MCF 10A (cell line): ENCODE results near the gene FKBP5. TPM values are rescaled to one million over a fixed set of nuclear protein-coding genes. Genes with fewer than 3 reads are reported as not detected.

Source experiments
- BruUV-seq: library from RNA; stranded (reverse); fragments of 400-500 nt; replicated peaks from 2 replicates; lab custom pipeline; 2021; lab: Mats Ljungman, UMichigan
- CTCF ChIA-PET: fragments of 300-600 bp; sonication (Branson Sonifier 250); formaldehyde crosslinking; extraction: SDS; loops from one replicate; lab custom pipeline; 2021; ENCODE audit warnings: antibody characterized with exemption, inconsistent platforms; lab: Yijun Ruan, JAX
- POLR2A ChIA-PET: fragments of 300-600, 350-650 bp; sonication (Branson Sonifier 250); formaldehyde crosslinking; extraction: SDS; loops from one replicate; lab custom pipeline; 2020; ENCODE audit warnings: antibody characterized with exemption, inconsistent platforms; lab: Yijun Ruan, JAX
- DNase-seq: peaks from one replicate; pipeline ENCODE4 v3.0.0-alpha.2; 2018; ENCODE audit not compliant: unreplicated experiment
- H3K27ac Mint-ChIP-seq: one replicate; pipeline ENCODE4 v1.8.0; 2022; ENCODE audit warnings: mild to moderate bottlenecking, low read depth, mixed read lengths; ENCODE audit not compliant: unreplicated experiment
- H3K27me3 Mint-ChIP-seq: one replicate; pipeline ENCODE4 v1.8.0; 2022; ENCODE audit warnings: mixed read lengths; ENCODE audit not compliant: insufficient read depth, unreplicated experiment
- H3K36me3 Mint-ChIP-seq: one replicate; pipeline ENCODE4 v1.8.0; 2022; ENCODE audit warnings: mild to moderate bottlenecking, moderate library complexity, mixed read lengths; ENCODE audit not compliant: insufficient read depth, unreplicated experiment
- H3K4me1 Mint-ChIP-seq: one replicate; pipeline ENCODE4 v1.8.0; 2022; ENCODE audit warnings: mixed read lengths; ENCODE audit not compliant: insufficient read depth, unreplicated experiment
- H3K4me3 Mint-ChIP-seq: one replicate; pipeline ENCODE4 v1.8.0; 2022; ENCODE audit warnings: mild to moderate bottlenecking, moderate library complexity, mixed read lengths; ENCODE audit not compliant: unreplicated experiment
- H3K9me3 Mint-ChIP-seq: one replicate; pipeline ENCODE4 v1.8.0; 2022; ENCODE audit warnings: mixed read lengths; ENCODE audit not compliant: unreplicated experiment
- CTCF ChIP-seq: fragments of 200-600 bp; IDR thresholded peaks from one replicate; pipeline ENCODE4 v1.8.0; 2022; ENCODE audit warnings: antibody characterized with exemption, mild to moderate bottlenecking; ENCODE audit not compliant: unreplicated experiment
- intact Hi-C: fragments of 100-400 bp; cut with micrococcal nuclease; formaldehyde crosslinking; loops from 2 replicates; pipeline ENCODE4 v1.14.1; 2022
- total RNA-seq: library from RNA; stranded (reverse); gene quantifications from 2 replicates; pipeline ENCODE4 v1.2.3, GENCODE V29; 2022

FKBP5 gene
- total RNA-seq, 1 experiment from 2014 or later = 387 TPM

DNA sequence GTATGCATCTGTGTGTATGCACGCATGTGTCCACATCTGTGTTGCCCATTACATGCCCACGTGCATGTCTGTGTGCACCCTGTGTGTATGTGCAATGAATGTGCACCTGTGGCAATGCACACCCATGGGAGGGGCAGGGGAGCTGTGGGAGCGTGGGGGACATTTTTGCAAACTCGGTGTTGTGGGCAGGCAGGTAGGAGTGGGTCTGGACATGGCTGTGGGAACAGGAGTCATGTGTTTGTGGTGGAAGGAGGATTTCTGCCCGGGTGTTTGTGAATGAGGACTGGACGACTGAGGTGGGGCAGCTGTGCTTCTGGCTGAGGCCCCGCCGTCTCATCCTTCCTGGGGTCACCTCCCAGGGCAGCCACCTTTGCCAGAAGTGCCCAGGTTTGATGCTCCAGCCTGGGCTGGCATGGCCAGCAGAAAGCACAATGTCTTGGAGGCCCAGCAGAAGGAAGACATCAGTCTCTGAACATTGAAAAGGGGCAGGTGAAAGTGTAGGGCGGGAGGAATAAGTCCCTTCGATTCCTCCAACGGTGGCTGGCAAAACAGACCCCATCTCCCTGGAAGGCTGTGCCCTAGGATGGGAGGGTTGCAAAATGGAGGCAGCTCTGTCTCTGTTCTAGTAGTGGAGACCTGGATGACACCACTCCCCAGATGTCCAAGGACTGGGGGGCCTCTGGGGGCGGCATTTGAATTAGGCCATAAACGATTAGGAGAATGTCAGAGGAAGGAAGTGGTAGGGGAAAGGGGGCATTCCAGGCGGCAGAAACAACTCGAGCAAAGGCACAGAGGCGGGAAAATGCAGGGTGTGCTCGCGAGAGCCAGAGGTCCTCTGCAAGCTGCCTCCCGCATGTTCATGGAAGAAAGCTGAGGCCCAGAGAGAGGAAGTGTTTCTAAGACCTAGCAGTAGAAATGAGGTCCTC lies 29.0 kb upstream of the FKBP5 start:
- no peak for DNase-seq
- intact Hi-C loops = no loop called here
- ChIA-PET POLR2A (interaction anchor here (0.7 to 2.2 kb wide), 3 partner anchors 8 to 30 kb away, joined by 3 to 6 read pairs (median 3); no protein-coding TSS in a partner anchor), CTCF (interaction anchor here (0.7 kb wide), 1 partner anchor 8 kb away, joined by 3 read pairs; no protein-coding TSS in a partner anchor)
- Mint-ChIP-seq H3K27ac (no peak overlapping the region), H3K4me3 (no peak overlapping the region), H3K9me3 (no peaks in the 10 kb centered on the region), H3K27me3 (no peaks in the 10 kb centered on the region), H3K4me1 (peaks cover 17% of the 10 kb centered on the region), H3K36me3 (peaks cover 6% of the 10 kb centered on the region)
- no TSS peak for BruUV-seq
- no peak for TF ChIP-seq CTCF

GRCh38 chr6:35716798-35717197 lies 28.1 kb upstream of the FKBP5 start:
- Mint-ChIP-seq H3K9me3 (no peaks in the 10 kb centered on the region), H3K36me3 (peaks cover 6% of the 10 kb centered on the region), H3K4me1 (peaks cover 11% of the 10 kb centered on the region), H3K27me3 (no peaks in the 10 kb centered on the region), H3K27ac (no peak overlapping the region), H3K4me3 (no peak overlapping the region)
- ChIA-PET POLR2A (interaction anchor here (0.8 to 1.7 kb wide), 2 partner anchors 8 to 12 kb away, joined by 4 to 9 read pairs; no protein-coding TSS in a partner anchor), CTCF (interaction anchor here (0.6 to 0.7 kb wide), 2 partner anchors 9 to 24 kb away, joined by 3 to 4 read pairs; no protein-coding TSS in a partner anchor)
- DNase-seq = no peak
- intact Hi-C loops = no loop called here
- BruUV-seq = no TSS peak
- no peak for TF ChIP-seq CTCF

DNA sequence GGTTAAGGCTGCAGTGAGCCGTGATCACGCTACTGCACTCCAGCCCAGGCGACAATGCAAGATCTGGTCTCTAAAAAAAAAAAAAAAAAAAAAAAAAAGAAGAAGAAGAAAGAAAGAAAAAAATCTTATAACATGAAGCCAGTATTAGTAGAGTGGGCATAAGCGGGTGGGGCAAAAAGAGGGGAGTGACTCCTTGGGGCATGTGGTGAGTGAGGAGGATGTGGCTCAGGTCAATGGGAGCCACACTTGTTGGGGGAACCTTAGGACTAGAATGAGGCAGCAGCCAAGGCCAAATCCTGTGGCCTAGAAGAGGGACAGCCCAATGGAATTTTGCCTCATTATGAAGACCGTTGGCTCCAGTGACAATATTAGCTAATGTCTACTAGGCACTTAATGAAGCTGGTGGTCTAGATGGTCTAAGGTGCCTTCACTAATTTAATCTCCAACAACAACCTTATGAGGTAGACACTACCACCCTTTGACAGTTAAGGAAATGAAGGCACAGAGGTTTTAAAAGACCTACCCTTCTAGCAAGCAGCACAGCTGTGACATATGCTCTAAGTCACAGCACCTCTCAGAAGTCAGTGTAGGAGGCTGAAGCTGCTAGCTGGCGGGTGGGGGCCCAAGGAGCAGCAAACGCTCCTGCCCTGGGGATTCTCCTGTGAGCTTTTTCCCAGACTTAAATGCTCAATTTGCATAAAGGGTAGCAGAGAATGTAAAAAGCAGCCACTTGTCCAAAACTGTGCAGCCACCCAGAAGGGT lies 24.5 kb upstream of the FKBP5 start:
- no TSS peak for BruUV-seq
- ChIA-PET POLR2A (interaction anchor here (0.7 to 5.7 kb wide), 3 partner anchors 12 to 41 kb away, joined by 3 to 68 read pairs (median 20); no protein-coding TSS in a partner anchor), CTCF (no interaction called here)
- H3K27ac Mint-ChIP-seq = no peak overlapping the region
- DNase-seq = no peak
- peaks cover 13% of the 10 kb centered on the region for H3K4me1 Mint-ChIP-seq
- intact Hi-C loops = no loop called here
- TF ChIP-seq CTCF = no peak
- H3K36me3 Mint-ChIP-seq = peaks cover 6% of the 10 kb centered on the region
- no peaks in the 10 kb centered on the region for H3K27me3 Mint-ChIP-seq
- H3K4me3 Mint-ChIP-seq = no peak overlapping the region
- H3K9me3 Mint-ChIP-seq = no peaks in the 10 kb centered on the region
